Mammary epithelial cell (primary cell): Measurements from ENCODE around the gene HERC5.
"Not testable (repeated sequence)": the region's sequence is repeated elsewhere in the genome, so short reads cannot be mapped to it uniquely, and the experiment has no call there.

Experiments
- CTCF ChIP-seq, 2 donors: IDR thresholded peaks in 1 of 2; conservative IDR thresholded peaks in 1 of 2; 2 replicates each; pipeline ENCODE4 v1.5.1; 2011 to 2012; ENCODE audit warnings: inconsistent platforms in 2 of 2, low read length in 2 of 2, mild to moderate bottlenecking in 2 of 2, control low read depth in 1 of 2, low read depth in 1 of 2; ENCODE audit not compliant: insufficient read depth in 1 of 2; ENCODE audit errors: extremely low read depth in 1 of 2
- EZH2 ChIP-seq: IDR thresholded peaks from 2 replicates; pipeline ENCODE4 v1.6.1; 2012; ENCODE audit warnings: low read length, inconsistent platforms, borderline replicate concordance

- TF ChIP-seq CTCF (conservative IDR thresholded peaks at IDR 0.05 in 1 of 2, IDR thresholded peaks at IDR 0.05 in 1 of 2; ENCODE audit: extremely low read depth in 1 of 2, insufficient read depth in 1 of 2, low read depth in 1 of 2, low read length in 2 of 2); EZH2: not testable (repeated sequence)
These were observed 8.6 kb upstream of the HERC5 start for GRCh38 chr4:88448211-88448765.
